Caco-2 (cell line): ENCODE results near the gene SCN7A. TPM values are rescaled to one million over a fixed set of nuclear protein-coding genes. Genes with fewer than 3 reads are reported as not detected.

Experiments used
- BruUV-seq: library from RNA; stranded (reverse); fragments of 400-500 nt; replicated peaks from 2 replicates; lab custom pipeline; 2021; lab: Mats Ljungman, UMichigan
- CTCF ChIA-PET: fragments of 300-600 bp; sonication (Branson Sonifier 250); formaldehyde crosslinking; loops from one replicate; lab custom pipeline; 2022; ENCODE audit warnings: antibody characterized with exemption; lab: Charles Lee
- POLR2A ChIA-PET: fragments of 300-600 bp; sonication (Branson Sonifier 250); formaldehyde crosslinking; loops from one replicate; lab custom pipeline; 2022; ENCODE audit warnings: antibody characterized with exemption; lab: Charles Lee
- DNase-seq, 2 experiments: peaks; one replicate each; pipeline versions ENCODE4 v3.0.0 to v3.0.0-alpha.2; 2020 to 2022
- H3K27me3 ChIP-seq: replicated peaks from 2 replicates; pipeline ENCODE4 v1.6.0; 2011; ENCODE audit warnings: low read length; ENCODE audit not compliant: control insufficient read depth, insufficient read depth
- H3K36me3 ChIP-seq: 2 replicates; pipeline ENCODE4 v1.5.1; 2011; ENCODE audit warnings: low read length; ENCODE audit not compliant: control insufficient read depth, insufficient read depth
- H3K4me1 ChIP-seq: fragments of 250-450 bp; sonication (Bioruptor Pico); 2 replicates; pipeline ENCODE4 v1.5.1; 2020; ENCODE audit warnings: mild to moderate bottlenecking
- H3K4me3 ChIP-seq: 2 replicates; pipeline ENCODE4 v1.5.1; 2011; ENCODE audit warnings: low read depth, mild to moderate bottlenecking, control low read depth, low read length
- H3K9me3 ChIP-seq: fragments of 250-450 bp; sonication (Bioruptor Pico); 2 replicates; pipeline ENCODE4 v1.5.1; 2020; ENCODE audit warnings: mild to moderate bottlenecking, moderate library complexity
- H3K27ac Mint-ChIP-seq: one replicate; pipeline ENCODE4 v1.8.0; 2022; ENCODE audit warnings: mixed read lengths; ENCODE audit not compliant: unreplicated experiment
- H3K27me3 Mint-ChIP-seq: one replicate; pipeline ENCODE4 v1.8.0; 2022; ENCODE audit warnings: mixed read lengths; ENCODE audit not compliant: insufficient read depth, unreplicated experiment
- H3K36me3 Mint-ChIP-seq: one replicate; pipeline ENCODE4 v1.8.0; 2022; ENCODE audit warnings: mild to moderate bottlenecking, mixed read lengths; ENCODE audit not compliant: insufficient read depth, unreplicated experiment
- H3K4me1 Mint-ChIP-seq: one replicate; pipeline ENCODE4 v1.8.0; 2022; ENCODE audit warnings: low read depth, mixed read lengths; ENCODE audit not compliant: unreplicated experiment
- H3K4me3 Mint-ChIP-seq: one replicate; pipeline ENCODE4 v1.8.0; 2022; ENCODE audit warnings: mild to moderate bottlenecking, moderate library complexity, mixed read lengths; ENCODE audit not compliant: unreplicated experiment
- H3K9me3 Mint-ChIP-seq: one replicate; pipeline ENCODE4 v1.8.0; 2022; ENCODE audit warnings: mixed read lengths; ENCODE audit not compliant: unreplicated experiment
- CTCF ChIP-seq, 2 experiments: fragments of 200-600 bp in 1 of 2; IDR thresholded peaks; 1 replicate in 1 of 2; 2 replicates in 1 of 2; pipeline versions ENCODE4 v1.5.1 to v1.8.0; 2011 to 2022; ENCODE audit warnings: antibody characterized with exemption in 1 of 2, control low read depth in 1 of 2, inconsistent platforms in 1 of 2, low read depth in 1 of 2, low read length in 1 of 2, mild to moderate bottlenecking in 1 of 2, moderate library complexity in 1 of 2; ENCODE audit not compliant: insufficient read depth in 1 of 2, severe bottlenecking in 1 of 2, unreplicated experiment in 1 of 2
- intact Hi-C: fragments of 100-400 bp; cut with micrococcal nuclease; formaldehyde crosslinking; loops from one replicate; pipeline ENCODE4 v1.10.0; 2022; ENCODE audit not compliant: unreplicated experiment
- total RNA-seq: library from RNA; stranded (reverse); gene quantifications from 2 replicates; pipeline ENCODE4 v1.2.3, GENCODE V29; 2022

SCN7A gene
- total RNA-seq, 1 experiment from 2014 or later = 0.27 TPM

- Histone ChIP-seq H3K27me3 (no peaks in the 10 kb centered on the region), H3K36me3 (no peaks in the 10 kb centered on the region), H3K4me1 (no peaks in the 10 kb centered on the region), H3K9me3 (no peaks in the 10 kb centered on the region), H3K4me3 (no peak overlapping the region)
- H3K9me3 Mint-ChIP-seq = no peaks in the 10 kb centered on the region
- no peaks in the 10 kb centered on the region for H3K36me3 Mint-ChIP-seq
- H3K4me1 Mint-ChIP-seq = no peaks in the 10 kb centered on the region
- intact Hi-C loops = no loop called here
- no peak overlapping the region for H3K4me3 Mint-ChIP-seq
- TF ChIP-seq CTCF (IDR thresholded peaks at IDR 0.05; ENCODE audit: insufficient read depth in 1 of 2, low read depth in 1 of 2, low read length in 1 of 2, severe bottlenecking in 1 of 2, unreplicated experiment in 1 of 2) = no peak
- no TSS peak for BruUV-seq
- CTCF ChIA-PET = no interaction called here
- no peak for DNase-seq
- H3K27ac Mint-ChIP-seq = no peak overlapping the region
- H3K27me3 Mint-ChIP-seq = no peaks in the 10 kb centered on the region
- POLR2A ChIA-PET = no interaction called here
Observed at GRCh38 chr2:166472332-166472731, 21.7 kb downstream of the SCN7A start.

- ChIA-PET POLR2A (no interaction called here), CTCF (no interaction called here)
- BruUV-seq = no TSS peak
- Mint-ChIP-seq H3K9me3 (no peaks in the 10 kb centered on the region), H3K4me1 (no peaks in the 10 kb centered on the region), H3K36me3 (no peaks in the 10 kb centered on the region), H3K4me3 (no peak overlapping the region), H3K27me3 (no peaks in the 10 kb centered on the region), H3K27ac (no peak overlapping the region)
- no peaks in the 10 kb centered on the region for H3K27me3 ChIP-seq
- no peak for DNase-seq
- no peaks in the 10 kb centered on the region for H3K4me1 ChIP-seq
- H3K4me3 ChIP-seq = no peak overlapping the region
- H3K9me3 ChIP-seq = no peaks in the 10 kb centered on the region
- H3K36me3 ChIP-seq = no peaks in the 10 kb centered on the region
- TF ChIP-seq CTCF (IDR thresholded peaks at IDR 0.05; ENCODE audit: insufficient read depth in 1 of 2, low read depth in 1 of 2, low read length in 1 of 2, severe bottlenecking in 1 of 2, unreplicated experiment in 1 of 2) = no peak
- intact Hi-C loops = no loop called here
Observed at GRCh38 chr2:166468124-166469024, 25.7 kb downstream of the SCN7A start.

GRCh38 chr2:166464187-166464586 is 29.9 kb downstream of the SCN7A start:
- POLR2A ChIA-PET = no interaction called here
- intact Hi-C loops = no loop called here
- no peaks in the 10 kb centered on the region for H3K27me3 ChIP-seq
- no peak for TF ChIP-seq CTCF (IDR thresholded peaks at IDR 0.05; ENCODE audit: insufficient read depth in 1 of 2, low read depth in 1 of 2, low read length in 1 of 2, severe bottlenecking in 1 of 2, unreplicated experiment in 1 of 2)
- no peak for DNase-seq
- CTCF ChIA-PET = no interaction called here
- H3K27ac Mint-ChIP-seq = no peak overlapping the region
- no peaks in the 10 kb centered on the region for H3K4me1 Mint-ChIP-seq
- no peaks in the 10 kb centered on the region for H3K4me1 ChIP-seq
- BruUV-seq = no TSS peak
- no peaks in the 10 kb centered on the region for H3K9me3 Mint-ChIP-seq
- no peak overlapping the region for H3K4me3 ChIP-seq
- no peaks in the 10 kb centered on the region for H3K9me3 ChIP-seq
- H3K4me3 Mint-ChIP-seq = no peak overlapping the region
- H3K36me3 Mint-ChIP-seq = no peaks in the 10 kb centered on the region
- H3K27me3 Mint-ChIP-seq = peaks cover 4% of the 10 kb centered on the region
- H3K36me3 ChIP-seq = no peaks in the 10 kb centered on the region
